Measurements from ENCODE around the gene PPCDC.

- no peak for TF ChIP-seq ESRRG (CRISPR knock-in tag; IDR thresholded peaks at IDR 0.05)
- no peak for TF ChIP-seq ARNTL (CRISPR knock-in tag; IDR thresholded peaks at IDR 0.05; ENCODE audit: borderline replicate concordance, low read depth)
- no peak for TF ChIP-seq PPARA (CRISPR knock-in tag; IDR thresholded peaks at IDR 0.05; ENCODE audit: borderline replicate concordance)
- no peak for TF ChIP-seq ZC3H10 (CRISPR knock-in tag; IDR thresholded peaks at IDR 0.05)
- no peak for TF ChIP-seq PATZ1 (CRISPR knock-in tag; IDR thresholded peaks at IDR 0.05; ENCODE audit: borderline replicate concordance)
- TF ChIP-seq GLIS3 (CRISPR knock-in tag; IDR thresholded peaks at IDR 0.05) = no peak
- TF ChIP-seq POU6F1 (CRISPR knock-in tag; IDR thresholded peaks at IDR 0.05; ENCODE audit: borderline replicate concordance, low read depth) = no peak
- TF ChIP-seq TOX (CRISPR knock-in tag; IDR thresholded peaks at IDR 0.05; ENCODE audit: borderline replicate concordance) = no peak
- TF ChIP-seq ZNF565 (CRISPR knock-in tag; conservative IDR thresholded peaks at IDR 0.05; ENCODE audit: low read depth) = no peak
- TF ChIP-seq SNAI2 (CRISPR knock-in tag; IDR thresholded peaks at IDR 0.05) = no peak
- no peak for TF ChIP-seq CSRNP3 (CRISPR knock-in tag; IDR thresholded peaks at IDR 0.05)
- TF ChIP-seq TCF4 (CRISPR knock-in tag; IDR thresholded peaks at IDR 0.05; ENCODE audit: borderline replicate concordance) = no peak
- TF ChIP-seq RARB (CRISPR knock-in tag; IDR thresholded peaks at IDR 0.05) = no peak
- TF ChIP-seq CSDC2 (CRISPR knock-in tag; IDR thresholded peaks at IDR 0.05) = no peak
Observed at GRCh38 chr15:75063889-75064288, 40.5 kb downstream of the PPCDC start.
